GM19452 (cell line): ENCODE data around the gene CYTH4.

Experiments used
- ATAC-seq: cut with Tn5 transposase; IDR thresholded peaks from one replicate; pipeline ENCODE4 v1.9.1; 2021; ENCODE audit not compliant: unreplicated experiment

Gene CYTH4

DNA sequence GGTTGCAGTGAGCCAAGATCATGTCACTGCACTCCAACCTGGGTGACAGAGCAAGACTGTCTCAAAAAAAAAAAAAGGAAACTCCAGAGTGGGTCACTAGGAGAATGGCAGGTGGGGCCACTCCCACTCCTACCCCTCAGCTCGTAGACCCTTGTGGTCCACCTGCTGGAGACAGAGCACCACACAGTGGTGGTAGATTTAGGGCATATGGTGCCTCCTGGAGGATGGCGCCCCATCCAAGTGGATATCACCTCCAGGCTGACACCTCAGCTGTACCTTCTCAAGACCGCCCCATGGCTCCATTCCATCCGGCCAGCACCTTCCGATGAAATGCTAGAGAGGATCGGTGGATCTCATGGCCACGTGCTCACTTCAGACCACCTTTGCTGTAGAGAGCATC is 6.2 kb downstream of the CYTH4 start:
- ATAC-seq, result no peak

- ATAC-seq, result no peak
Observed at GRCh38 chr22:37289156-37289735, 6.9 kb downstream of the CYTH4 start.

DNA sequence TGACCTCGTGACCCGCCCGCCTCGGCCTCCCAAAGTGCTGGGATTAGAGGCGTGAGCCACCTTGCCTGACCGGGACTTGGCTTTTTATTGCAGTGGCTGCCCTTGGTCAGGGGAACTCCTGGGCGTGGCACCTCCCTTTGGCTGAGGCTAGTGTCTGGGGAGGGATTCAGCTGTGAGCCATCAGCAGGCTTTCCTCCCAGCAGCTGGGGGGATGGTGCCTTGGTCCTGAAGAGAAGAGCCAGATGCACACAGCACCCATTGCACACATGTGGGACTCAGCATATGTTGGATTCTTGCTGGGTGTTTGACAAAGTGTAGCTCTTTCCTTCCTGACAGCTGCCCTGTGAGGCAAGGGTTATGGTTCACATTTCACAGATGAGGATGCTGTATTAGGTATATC is 8.4 kb downstream of the CYTH4 start:
- ATAC-seq, result no peak

DNA sequence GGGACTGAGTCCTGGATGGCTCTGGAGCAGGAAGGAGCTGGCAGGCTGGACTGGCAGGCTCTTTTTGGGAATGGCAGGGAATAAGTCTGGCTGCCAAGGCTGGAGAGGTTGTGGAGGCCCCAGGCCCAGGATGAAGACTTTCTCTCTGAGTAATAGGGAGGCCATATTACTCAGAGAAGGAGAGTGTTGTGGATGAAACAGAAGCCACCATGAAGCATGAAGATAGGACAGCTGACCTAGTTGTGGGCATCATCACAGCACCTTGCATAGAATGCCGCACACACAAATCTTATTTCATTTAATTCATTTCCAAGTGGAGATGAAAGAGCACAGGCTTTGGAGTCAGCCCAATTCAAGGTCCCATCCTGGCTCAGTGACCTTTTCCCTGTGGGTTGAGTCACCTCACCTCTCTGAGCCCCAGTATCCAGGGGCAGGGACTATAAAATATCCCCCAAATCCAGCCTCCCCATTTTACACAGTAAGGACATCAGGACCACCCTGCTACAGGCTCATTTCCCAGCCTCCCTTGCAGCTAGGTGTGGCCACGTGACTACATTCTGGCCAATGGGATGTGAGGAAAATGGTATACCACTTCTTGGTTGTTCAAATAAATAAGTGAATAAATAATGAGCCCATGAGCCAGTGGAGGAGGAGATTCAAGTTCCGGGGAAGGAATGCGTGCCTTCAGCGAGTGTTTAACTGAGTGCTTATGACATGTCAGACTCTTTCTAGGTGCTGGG is 9.4 kb downstream of the CYTH4 start:
- ATAC-seq, result no peak

DNA sequence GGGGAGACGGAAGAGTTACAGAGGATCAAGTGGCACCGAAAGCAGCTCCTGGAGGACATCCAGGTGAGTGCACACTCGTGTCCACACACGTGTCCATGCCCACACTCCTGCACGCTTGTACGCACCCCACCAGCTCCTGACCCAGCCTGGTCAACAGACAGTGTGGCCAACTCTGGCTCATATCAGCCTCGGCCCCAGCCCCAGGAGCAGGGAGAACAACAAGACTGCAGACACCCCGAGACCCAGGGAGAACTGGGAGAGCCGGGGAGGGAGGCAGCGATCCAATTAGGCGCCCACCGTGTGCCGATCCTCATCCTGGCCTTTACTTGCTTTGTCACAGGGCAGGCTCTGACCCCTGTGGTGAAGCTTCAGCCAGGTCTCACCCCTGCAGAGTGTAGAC is 10.3 kb downstream of the CYTH4 start:
- ATAC-seq, result no peak

- ATAC-seq, result no peak
Observed at GRCh38 chr22:37293172-37293571, 10.9 kb downstream of the CYTH4 start.

DNA sequence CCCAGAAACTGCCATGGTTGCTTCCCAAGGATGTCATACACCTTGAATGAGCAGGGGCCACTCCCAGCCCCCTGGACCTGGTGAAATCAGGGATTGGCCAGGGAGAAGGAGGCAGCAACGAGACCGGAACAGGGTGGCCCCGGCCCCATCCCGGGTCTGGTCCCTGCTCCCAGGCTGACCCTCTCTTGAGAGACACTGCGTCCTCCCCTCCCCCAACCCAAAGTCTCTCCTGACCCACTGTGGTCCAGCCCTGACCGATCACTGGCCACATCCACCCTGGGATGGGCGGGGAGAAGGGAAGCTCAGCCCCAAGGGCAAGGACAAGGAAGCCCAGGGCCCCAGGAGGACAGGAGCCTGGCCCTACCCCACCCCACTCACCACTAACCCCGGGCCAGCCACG is 12.4 kb downstream of the CYTH4 start:
- ATAC-seq, result no peak

- ATAC-seq, result no peak
Observed at GRCh38 chr22:37295213-37295886, 13.0 kb downstream of the CYTH4 start.

- ATAC-seq, result no peak
Observed at GRCh38 chr22:37295946-37296345, 13.6 kb downstream of the CYTH4 start.

- ATAC-seq, result no peak
Observed at GRCh38 chr22:37298748-37299495, 16.6 kb downstream of the CYTH4 start.

GRCh38 chr22:37299969-37300509 is 17.7 kb downstream of the CYTH4 start:
- ATAC-seq, result no peak

GRCh38 chr22:37300551-37301017 is 18.3 kb downstream of the CYTH4 start:
- no peak for ATAC-seq

- no peak for ATAC-seq
Observed at GRCh38 chr22:37301144-37301830, 19.0 kb downstream of the CYTH4 start.

- no peak for ATAC-seq
Observed at GRCh38 chr22:37302674-37303555, 20.6 kb downstream of the CYTH4 start.

DNA sequence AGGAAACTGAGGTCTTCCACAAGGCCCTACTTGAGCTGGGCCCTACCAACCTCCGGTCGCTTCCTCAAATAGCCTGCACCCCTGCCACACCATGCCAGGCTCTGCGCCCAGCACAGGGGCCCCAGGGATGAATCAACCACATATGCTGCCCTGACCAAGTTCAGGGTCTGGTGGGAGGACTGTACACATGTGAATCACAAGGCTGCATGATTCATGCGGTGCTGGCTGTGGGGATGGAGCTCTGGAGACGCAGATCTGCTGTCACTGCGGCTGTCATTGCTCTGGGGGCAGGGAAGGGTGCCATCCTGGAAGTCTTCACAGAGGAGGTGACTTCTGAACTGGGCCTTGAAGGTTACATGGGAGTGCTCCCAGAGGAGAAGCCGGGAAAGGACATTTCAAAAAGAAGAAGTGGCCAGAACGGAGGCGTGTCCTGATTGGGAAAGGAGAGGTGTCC is 21.5 kb downstream of the CYTH4 start:
- ATAC-seq, result no peak

DNA sequence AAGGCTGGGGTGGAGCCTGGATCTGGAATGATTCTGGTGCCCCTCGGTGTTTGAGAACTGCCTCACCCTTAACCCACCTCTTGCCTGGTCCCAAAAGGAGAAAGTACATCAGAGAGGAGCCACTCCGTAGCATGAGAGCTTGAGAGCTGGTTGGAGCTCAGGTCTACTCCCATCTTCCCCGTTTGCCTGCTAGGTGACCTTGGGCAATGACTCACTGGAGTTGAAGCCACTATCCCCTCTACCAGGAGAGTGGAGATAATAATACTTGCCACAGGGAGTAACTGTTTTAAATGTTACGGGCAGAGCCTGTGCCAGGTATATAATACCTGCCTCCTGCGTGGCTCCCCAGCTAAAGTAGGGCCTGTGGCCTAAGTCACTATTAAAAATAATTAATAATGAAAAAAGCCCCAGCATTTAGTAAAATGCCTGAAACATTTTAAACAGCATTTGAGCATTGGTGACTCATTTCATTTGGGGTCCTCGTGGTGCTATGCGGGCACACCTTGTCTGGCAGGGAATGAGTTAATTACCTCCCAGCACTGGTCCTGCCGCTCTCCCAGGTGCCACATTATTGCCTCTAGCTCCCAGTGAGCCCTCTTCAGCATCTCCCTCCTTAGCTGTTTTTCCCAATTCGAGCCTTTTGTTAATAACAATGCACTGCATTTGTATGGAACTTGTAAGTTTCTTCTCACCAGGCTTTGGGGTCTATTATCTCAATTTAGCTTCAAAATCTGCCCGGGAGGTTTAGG is 22.5 kb downstream of the CYTH4 start:
- ATAC-seq, result no peak

- no peak for ATAC-seq
Observed at GRCh38 chr22:37305887-37306286, 23.6 kb downstream of the CYTH4 start.

DNA sequence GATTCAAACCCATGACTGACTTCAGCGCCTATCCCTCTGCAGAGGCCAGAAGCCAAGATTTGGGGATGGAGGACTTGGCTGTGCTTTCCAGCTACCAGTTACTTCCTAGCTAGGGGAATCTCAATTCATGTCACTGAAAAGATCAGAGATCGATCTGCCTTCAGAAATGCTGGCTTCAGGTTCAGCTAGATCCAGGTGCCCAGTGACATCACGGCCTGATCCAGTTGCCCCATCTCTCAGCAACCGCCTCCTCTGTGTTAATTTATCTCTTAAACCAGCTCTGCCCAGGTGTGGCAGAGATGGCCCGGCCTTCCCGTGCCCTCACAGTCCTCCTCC is 24.2 kb downstream of the CYTH4 start:
- ATAC-seq, result no peak
